KG1 (cell line): ENCODE measurements around the gene BRIP1.

ENCODE experiments used
- DNase-seq: peaks from one replicate; lab custom pipeline; 2025; lab: John Stamatoyannopoulos, UW

The BRIP1 gene

DNA sequence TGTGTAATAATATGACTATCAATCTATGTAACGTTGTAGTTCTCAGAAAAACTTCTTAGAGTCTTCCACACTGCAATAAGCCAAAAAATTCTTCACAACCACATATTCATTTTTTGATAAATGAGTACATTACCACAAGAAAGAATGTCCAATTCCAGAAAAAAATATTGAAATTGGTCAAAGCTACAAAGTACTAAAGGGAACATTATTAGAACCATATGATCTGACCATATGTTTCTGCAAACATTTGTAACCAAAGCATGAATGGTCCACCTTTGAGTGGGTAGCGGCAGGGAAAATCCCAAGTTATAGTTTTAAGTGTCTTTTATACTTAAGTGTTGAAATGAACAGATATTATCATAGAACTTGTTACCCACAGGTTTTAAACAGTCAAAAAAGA, 200.6 kb downstream of the BRIP1 start:
- no peak for DNase-seq

DNA sequence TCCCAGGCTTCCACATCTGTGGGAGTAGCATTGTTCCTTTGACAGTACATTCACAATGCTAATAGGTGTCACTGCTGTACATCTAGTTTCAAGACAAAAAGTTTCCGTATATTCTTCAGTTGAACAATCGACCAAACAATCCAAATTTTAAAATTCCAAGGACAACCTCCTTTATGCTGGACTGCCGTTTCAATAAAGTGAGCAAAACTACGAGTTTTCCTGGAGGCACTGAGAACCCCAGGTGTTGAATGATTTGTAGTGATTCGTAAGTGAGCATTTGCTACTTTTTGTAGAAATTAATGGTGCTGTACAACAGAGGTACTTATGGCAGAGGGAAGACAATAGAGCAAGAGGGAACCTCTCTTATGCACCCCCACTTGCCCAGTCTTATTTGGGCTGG, 201.1 kb downstream of the BRIP1 start:
- DNase-seq = no peak

DNA sequence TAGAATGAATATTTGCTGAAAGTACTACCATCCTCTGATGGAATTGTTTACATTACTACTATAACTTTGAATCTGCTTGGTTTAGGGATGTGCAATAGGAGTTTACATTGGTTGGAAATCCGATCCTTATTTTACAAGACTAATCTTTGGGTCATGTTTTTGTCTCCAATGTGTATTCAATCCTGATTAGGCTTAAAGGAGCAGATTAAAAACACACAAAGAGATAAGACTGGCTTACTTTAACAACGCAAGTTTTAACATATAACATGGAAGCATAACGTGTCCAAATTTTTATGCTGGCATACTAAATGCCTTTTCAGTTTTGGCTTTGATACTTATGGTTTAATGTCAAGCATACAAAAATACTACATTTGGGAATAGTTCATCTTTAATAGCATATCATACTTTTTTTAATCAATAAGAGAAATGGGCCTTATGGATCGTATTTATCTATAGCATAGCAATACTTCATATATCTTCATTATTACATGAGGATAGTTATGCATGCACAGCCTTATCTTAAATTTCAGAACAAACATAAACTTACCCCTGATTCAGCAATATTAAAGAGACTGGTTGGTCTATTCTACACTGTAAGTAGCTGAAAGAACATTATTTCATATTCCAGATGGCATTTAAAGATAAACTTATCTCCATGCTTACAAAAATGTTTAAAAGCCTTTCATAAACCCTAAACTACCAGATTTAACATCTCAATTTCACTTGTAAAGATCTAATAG, 202.4 kb downstream of the BRIP1 start:
- DNase-seq = no peak

DNA sequence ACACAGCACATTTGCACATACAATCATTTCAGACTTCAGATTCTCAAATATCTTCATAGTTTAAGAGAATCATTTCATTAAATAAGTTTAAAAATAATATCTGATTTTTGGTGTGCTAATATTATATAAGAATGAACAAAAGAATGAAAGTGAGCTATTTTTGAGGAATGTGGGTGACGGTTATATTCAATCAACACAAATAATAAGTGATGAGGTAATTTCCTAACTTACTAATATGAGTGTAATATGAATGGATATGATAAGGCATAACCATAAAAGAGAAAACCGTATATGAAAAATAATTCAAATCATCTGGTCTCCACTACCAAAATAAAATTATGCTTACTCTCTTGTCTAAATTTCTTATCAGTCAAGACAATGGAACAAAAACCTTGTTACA, 203.9 kb downstream of the BRIP1 start:
- no peak for DNase-seq

DNA sequence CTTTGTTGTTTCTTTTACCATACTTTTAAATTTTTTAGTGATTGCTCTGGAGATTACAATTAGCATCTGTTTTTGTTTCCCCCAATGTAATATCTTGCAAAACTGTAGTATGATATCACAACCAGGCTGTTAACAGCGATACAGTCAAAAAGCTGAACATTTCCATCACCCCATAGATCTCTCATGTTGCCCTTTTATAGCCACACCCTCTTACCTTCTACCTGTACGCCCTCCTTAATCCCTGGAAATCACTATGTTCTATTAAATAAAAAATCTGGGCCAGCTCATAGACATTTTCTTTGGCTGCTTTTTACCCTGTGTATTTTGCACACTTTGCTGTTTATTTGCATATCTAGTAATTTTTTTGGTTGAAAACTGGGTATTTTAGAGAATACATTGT, 205.1 kb downstream of the BRIP1 start:
- no peak for DNase-seq

DNA sequence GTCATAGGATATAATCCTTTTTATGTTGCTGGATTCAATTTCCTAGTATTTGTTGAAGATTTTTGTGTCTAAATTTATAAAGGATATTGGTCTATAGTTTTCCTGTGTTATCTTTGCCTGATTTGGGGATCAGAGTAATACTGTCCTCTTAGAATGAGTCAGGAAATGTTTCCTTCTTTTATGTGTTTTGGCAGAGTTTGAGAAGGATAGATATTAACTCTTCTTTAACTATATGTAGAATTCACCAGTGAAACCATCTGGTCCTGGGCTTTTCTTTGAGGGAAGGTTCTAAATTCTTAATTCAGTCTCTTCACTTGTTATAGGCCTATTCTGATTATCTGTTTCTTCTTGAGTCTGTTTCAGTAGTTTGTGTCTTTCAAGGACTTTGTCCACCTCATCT, 206.0 kb downstream of the BRIP1 start:
- no peak for DNase-seq

DNA sequence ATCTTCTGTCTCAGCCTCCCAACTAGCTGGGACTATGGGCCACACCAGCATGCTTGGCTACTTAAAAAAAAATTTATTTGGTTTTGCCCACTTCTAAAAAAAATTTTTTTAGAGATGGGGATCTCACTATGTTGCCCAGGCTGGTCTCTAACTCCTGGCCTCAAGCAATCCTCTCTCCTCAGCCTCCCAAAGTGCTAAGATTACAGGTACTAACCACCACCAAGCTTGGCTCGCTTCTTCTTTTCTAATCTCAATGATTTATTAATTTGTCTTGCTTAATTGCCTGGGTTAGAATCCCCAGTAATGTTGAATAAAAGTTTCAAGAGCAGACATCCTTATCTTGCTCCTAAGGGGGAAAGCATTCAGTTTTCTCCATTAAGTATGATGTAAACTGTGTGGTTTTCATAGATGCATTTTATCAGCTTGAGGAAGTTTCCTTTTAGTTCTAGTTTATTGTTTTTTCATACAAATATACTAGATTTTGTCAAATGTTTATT, 206.6 kb downstream of the BRIP1 start:
- DNase-seq = no peak

DNA sequence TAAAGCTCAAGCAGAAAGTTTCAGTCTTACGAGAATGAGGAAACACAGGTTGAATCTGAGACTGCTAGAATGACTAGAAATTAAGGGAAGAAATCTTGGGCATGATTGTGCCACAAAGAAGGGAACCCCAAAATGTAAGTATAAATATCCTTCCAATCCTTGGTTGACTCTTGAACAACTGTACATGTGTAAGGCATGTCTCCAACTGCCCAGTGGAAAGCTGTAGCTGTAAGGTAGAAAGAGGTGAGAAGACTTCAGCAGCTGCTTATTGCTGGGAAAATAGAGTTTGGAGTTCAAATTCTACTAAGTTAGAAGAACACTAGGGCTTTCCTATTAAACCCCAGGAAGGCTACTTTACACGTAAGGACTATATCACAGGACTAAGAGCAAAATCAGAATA, 212.6 kb downstream of the BRIP1 start:
- no peak for DNase-seq

DNA sequence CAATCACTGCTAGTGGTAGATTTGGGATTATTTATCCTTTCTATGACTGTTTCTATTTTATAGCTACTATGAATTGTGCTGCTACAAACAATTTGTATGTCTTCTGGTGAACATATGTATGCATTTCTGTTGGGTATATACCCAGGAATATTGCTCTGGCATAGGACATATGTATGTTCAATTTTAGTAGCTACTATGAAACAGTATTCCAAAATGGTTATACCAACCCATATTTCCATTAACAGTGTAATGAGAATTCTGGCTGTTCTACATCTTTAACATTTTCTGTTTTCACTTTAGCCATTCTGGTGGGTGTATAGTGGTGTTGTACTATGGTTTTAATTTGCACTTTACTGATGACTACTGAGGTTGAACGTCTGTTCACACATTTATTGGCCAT, 214.7 kb downstream of the BRIP1 start:
- DNase-seq = no peak

DNA sequence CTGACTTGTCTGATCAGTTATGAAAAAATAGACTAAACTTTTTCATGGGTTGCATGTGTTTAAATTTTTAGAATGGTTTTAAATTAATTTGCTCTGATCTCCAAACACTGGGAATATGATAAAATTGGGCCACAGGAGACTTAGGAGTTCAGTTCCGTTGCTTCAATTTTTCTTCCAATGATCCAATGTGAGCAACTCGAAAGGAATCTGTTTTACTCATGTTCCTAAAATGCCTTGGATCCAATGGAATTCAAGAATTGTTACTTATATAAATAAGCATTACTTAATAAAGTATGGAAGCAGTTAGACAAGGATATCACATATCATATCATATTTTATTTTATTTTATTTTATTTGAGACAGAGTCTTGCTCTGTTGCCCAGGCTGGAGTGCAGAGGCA, 216.3 kb downstream of the BRIP1 start:
- no peak for DNase-seq

DNA sequence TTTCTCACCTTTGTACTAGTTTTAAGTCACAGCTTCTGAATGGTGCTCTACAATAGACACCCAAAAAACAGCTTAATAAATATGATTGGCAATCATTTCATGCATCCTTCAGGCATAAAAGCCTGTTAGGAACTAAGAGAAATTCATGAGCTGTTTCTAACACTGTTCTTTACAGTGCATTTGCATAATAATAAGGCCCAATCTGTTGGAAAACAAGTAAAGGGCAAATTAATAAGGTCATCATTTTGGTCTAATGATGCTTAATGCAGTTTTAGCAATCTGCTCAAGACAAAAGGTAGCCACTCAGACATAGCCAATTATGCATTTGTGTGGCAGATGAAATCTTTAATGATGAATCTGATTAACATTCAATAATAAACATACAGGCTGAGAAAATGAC, 216.8 kb downstream of the BRIP1 start:
- DNase-seq = no peak

DNA sequence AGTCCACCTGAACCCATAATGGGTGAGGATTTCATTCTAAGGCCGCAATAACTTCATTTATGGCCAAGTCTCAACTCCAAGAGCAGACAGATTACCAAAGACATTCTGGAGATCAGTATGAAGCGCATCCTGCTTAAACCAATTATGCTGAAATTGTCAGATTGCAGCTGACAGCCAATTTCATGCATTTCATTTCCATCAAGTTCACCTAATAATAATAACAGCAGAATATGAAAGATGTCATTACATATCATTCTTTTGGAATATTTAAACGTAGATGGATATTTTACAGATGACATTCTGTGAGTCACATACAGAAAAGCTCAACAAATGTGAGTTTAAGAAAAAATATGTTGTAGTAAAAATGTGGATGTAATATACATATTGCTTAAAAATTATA, 217.4 kb downstream of the BRIP1 start:
- DNase-seq = no peak

DNA sequence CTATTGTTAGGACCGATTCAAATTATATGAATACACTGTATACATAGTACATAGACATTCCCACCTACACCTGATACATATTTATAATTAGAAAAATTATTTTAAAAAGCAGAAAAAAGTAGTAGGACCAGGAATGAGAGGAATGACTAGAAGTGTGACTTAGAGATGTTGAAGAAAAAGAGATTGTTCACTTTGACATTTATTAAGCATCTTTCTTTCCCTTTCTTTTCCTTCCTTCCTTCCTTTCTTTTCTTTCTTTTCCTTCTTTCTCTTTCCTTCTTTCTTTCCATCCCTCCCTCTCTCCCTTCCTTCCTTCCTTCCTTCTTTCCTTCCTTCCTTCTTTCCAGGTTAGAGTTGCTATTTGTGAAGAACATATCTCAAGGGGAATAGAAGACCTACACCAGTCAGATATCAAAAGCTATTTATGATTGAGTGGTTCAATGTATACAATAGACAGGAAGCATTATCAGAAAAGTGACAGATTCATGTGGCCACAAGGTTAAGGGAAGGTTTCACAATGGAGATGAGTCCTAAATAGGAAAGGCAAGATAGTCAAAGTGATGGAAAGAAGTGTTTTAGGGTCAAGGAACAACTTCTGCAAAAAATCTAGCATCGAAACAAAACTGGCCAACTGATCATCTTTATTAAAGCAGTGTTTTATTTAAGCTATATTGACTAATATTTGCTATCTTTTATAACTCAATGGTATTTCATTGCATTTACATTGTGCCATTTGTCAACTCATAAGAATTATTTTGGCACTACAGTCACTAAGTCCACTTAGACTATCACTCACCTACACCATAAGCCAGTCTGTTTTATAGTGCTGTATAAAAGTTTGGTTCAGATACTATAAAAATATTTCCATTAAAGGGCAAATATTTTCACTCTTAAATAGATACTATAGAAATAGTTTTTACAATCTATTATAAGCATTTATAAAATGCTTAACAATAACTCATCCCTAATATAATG, 218.2 kb downstream of the BRIP1 start:
- DNase-seq = no peak

DNA sequence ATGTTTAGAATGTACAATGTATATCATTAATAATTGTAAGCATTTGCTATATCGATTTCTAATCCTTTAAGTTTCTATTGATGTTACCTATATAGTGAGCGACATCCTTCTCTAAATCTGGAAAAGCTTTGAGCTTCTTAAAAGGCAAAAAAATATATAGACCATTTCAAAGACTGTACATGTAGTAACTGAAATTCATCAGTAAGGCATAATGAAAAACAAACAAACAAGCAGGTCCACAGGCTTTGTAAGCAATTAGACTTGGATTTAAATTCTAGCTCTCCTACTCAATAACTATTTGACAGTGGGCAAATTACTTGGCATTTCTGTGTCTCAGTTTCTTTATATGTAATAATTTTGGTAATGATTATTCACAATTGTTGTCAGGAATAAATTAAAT, 220.6 kb downstream of the BRIP1 start:
- no peak for DNase-seq

DNA sequence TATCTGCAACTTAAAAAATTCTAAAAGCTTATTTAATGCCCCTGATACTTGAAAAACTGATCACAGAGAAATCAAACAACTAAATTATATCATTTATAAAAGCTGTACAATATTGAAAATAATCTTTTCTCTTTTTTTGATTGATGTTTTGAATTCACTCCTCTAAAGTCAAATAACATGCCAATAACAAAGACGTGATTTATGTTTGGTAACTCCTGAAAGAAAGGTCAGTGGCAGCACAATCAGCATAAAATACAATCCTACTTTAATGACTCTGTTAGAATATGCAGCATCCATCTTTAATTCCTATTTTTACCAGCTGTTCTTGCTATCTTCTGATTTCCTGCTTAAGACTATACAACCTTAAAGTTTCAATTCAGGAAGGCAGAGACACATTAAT, 221.6 kb downstream of the BRIP1 start:
- DNase-seq = no peak

DNA sequence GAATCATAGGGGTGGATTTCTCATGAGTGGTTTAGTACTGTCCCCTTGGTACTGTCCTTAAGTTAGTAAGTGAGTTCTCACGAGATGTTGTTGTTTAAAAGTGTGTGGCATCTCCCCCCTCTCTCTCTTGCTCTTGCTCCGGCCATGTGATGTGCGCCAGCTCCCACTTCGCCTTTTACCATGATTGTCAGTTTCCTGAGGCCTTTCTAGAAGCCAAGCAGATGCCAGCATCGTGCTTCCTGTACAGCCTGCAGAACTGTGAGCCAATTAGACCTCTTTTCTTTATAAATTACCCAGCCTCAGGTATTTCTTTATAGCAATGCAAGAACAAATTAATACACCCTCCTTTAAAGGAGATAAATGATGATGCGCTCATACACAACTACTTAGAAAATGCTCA, 222.2 kb downstream of the BRIP1 start:
- DNase-seq = no peak

DNA sequence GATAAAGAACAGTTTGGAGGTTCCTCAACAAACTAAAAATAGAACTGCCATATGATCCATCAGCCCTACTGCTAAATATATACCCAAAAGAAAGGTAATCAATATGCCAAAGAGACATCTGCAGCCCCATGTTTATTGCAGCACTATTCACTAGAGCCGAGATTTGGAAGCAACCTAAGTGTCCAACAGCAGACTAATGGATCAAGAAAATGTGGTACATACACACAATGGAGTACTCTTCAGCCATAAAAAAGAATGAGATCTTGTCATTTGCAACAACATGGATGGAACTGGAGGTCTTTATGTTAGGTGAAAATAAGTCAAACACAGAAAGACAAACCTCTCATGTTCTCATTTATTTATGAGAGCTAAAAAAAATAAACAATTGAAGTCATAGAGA, 223.5 kb downstream of the BRIP1 start:
- no peak for DNase-seq

DNA sequence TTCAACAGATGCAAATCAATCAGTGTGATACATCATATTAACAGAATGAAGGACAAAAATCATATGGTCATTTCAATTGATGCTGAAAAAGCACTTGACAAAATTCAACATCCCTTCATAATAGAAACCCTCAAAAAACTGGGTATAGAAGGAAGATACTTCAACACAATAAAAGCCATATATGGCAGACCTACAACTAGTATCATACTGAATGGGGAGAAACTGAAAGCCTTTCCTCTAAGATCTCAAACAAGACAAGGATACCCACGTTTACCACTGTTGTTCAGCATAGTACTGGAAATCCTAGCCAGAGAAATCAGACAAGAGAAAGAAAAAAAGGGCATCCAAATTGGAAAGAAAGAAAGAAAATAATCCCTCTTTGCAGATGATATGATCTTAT, 225.2 kb downstream of the BRIP1 start:
- no peak for DNase-seq

DNA sequence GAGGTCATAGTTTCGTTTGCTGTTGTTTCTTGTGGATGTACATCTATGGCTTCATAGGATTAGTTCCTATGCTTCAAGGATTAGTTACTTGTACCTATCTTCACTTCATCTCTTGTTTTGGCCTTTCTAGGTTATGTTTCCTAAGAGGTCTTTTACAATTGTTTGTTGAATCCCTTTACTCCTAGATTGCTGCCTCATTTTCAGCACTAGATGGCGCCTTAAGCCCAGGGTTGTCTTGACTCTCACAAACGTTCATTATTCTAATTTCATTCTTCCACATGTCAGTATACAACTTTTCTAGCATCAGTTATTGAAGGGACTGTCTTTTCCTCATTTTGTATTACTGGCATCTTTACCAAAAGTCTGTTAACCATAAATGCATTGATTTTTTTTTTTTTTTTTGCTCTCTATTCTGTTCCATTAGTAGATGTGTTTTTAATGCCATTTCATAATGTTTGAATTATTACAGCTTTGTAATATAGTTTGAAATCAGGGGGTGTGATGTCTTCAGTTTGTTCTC, 227.4 kb downstream of the BRIP1 start:
- peak; percentile 66 for DNase-seq

DNA sequence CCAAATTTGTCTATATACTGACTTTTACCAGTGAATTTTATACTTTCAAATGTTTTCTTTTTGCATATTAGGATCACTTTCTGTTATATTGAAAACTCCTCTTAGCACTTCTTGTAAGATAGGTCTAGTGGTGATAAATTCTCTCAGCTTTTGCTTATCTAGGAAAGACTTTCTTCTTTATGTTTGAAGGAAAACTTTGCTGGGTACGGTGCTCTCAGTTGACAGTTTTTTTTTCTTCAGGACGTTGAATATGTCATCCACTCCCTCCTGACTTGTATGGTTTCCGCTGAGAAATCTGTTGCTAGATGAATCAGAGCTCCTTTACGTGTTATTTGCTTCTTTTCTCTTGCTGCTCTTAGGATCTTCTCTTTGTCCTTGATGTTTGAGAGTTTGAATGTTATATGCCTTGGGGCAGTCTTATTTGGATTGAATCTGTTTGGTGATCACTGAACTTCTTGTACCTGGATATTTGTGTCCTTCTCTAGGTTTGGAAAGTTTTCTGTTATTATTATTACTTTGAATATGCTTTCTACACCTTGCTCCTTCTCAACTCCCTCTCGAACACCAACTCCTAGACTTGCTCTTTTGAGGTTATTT, 228.3 kb downstream of the BRIP1 start:
- DNase-seq = no peak

DNA sequence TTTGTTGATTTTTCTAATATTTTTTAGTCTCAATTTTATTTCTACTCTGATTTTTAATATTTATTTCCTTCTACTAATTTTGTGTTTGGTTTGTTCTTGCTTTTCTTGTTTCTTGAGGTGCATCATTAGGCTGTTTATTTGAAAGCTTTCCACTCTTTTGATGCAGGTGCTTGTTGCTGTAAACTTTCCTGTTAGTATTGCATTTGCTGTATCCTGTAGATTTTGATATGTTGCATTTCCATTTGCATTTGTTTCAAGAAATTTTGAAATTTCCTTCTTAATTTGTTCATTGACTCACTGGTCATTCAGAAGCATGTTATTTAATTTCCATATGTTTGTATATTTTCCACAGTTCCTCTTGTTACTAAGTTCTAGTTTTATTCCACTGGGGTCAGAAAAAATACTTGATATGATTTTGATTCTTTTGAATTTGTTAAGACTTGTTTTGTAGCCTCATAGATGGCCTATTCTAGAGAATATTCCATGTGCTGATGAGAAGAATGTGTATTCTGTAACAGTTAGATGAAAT, 229.3 kb downstream of the BRIP1 start:
- no peak for DNase-seq

DNA sequence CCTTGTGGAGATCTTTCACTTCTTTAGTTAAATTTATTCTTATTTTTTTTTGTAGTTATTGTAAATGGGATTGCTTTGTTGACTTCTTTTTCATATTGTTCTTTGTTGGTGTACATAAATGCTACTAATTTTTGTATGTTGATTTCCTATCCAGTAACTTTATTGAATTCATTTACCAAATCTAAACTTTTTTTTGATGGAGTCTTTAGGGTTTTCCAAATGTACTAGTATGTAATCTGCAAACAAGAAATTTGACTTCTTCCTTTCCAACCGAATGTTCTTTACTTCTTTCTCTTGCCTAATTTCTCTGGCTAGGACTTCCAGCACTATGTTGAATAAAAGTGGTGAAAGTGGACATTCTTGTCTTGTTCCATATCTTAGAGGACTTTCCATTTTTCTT, 230.5 kb downstream of the BRIP1 start:
- no peak for DNase-seq
